Smooth muscle cell of the pulmonary artery (primary cell): Measurements from ENCODE around the gene PROSER1. TPM values are rescaled to one million over a fixed set of nuclear protein-coding genes. Genes with fewer than 3 reads are reported as not detected.

Experiments
- total RNA-seq: library from RNA; depleted of rRNA; stranded (reverse); fragments of >200 nt; gene quantifications from 2 replicates; pipeline ENCODE4 v1.2.3, GENCODE V29; 2014

PROSER1 gene
- total RNA-seq: 12.2 and 13.4 TPM in 2 replicates

GRCh38 chr13:39037880-39038568 is at the start of gene PROSER1, which contains the start of gene NHLRC3:
PROSER1 (minus strand) TSS chr13:39038089; CDS start chr13:39037242, 847 bp downstream.
NHLRC3 (plus strand) TSS chr13:39038456; CDS start chr13:39038640, 184 bp downstream.

GRCh38 chr13:38990693-38991092 is 47.2 kb downstream of the PROSER1 start, which contains the start of gene STOML3:
STOML3 (minus strand) TSS chr13:38990831; CDS start chr13:38990721, 110 bp downstream.

Other genes starting within 250 kb of the PROSER1 start
- not detected in 2 replicates for gene STOML3, start 47.3 kb downstream of the PROSER1 start, total RNA-seq
- 21.6 and 26.7 TPM in 2 replicates for gene NHLRC3, start 367 bp upstream of the PROSER1 start, total RNA-seq